ENCODE measurements around the gene KCNK2. TPM values are rescaled to one million over a fixed set of nuclear protein-coding genes. Genes with fewer than 3 reads are reported as not detected.

KCNK2 gene
- total RNA-seq, 1 donor from 2014 or later: 1.1 TPM

GRCh38 chr1:215114154-215114933 lies 31.8 kb downstream of the KCNK2 start:
- TF ChIP-seq CTCF (IDR thresholded peaks at IDR 0.05) (no peak), EZH2 (IDR thresholded peaks at IDR 0.05) (no peak), EZH2phosphoT487 (IDR thresholded peaks at IDR 0.05) (no peak)
- H3K27ac ChIP-seq: no peak overlapping the region
- no peaks in the 10 kb centered on the region for H3K79me2 ChIP-seq (ENCODE audit: low read depth)
- H3K4me3 ChIP-seq: no peak overlapping the region
- no peaks in the 10 kb centered on the region for H4K20me1 ChIP-seq (ENCODE audit: low read depth)
- Mint-ChIP-seq H3K27me3 (ENCODE audit: insufficient read depth, low read depth) (no peaks in the 10 kb centered on the region), H3K36me3 (no peaks in the 10 kb centered on the region), H3K27ac (no peak overlapping the region), H3K9me3 (no peaks in the 10 kb centered on the region), H3K4me3 (no peak overlapping the region), H3K4me1 (peaks cover 6% of the 10 kb centered on the region)
- DNase-seq (ENCODE audit: low spot score): no peak
- no peak overlapping the region for H3K4me2 ChIP-seq
- no peak overlapping the region for H3K9ac ChIP-seq
- H3K4me1 ChIP-seq: peaks cover 3% of the 10 kb centered on the region
- H3K27me3 ChIP-seq: no peaks in the 10 kb centered on the region
- no peaks in the 10 kb centered on the region for H3K36me3 ChIP-seq
- H3K9me3 ChIP-seq (ENCODE audit: low read depth): no peaks in the 10 kb centered on the region
- H2AFZ ChIP-seq (replicated peaks): no peak overlapping the region
- H3F3A ChIP-seq (ENCODE audit: low read depth): no peaks in the 10 kb centered on the region

GRCh38 chr1:215115760-215116159 lies 33.2 kb downstream of the KCNK2 start:
- H3F3A ChIP-seq (ENCODE audit: low read depth): no peaks in the 10 kb centered on the region
- no peak for DNase-seq (ENCODE audit: low spot score)
- peaks cover 3% of the 10 kb centered on the region for H3K4me1 ChIP-seq
- no peak overlapping the region for H3K4me3 ChIP-seq
- no peaks in the 10 kb centered on the region for H3K79me2 ChIP-seq (ENCODE audit: low read depth)
- no peaks in the 10 kb centered on the region for H3K36me3 ChIP-seq
- no peaks in the 10 kb centered on the region for H3K9me3 Mint-ChIP-seq
- no peak overlapping the region for H2AFZ ChIP-seq (replicated peaks)
- TF ChIP-seq EZH2 (IDR thresholded peaks at IDR 0.05) (no peak), EZH2phosphoT487 (IDR thresholded peaks at IDR 0.05) (no peak), CTCF (IDR thresholded peaks at IDR 0.05) (no peak)
- H3K4me3 Mint-ChIP-seq: no peak overlapping the region
- H4K20me1 ChIP-seq (ENCODE audit: low read depth): no peaks in the 10 kb centered on the region
- no peak overlapping the region for H3K27ac ChIP-seq
- H3K36me3 Mint-ChIP-seq: no peaks in the 10 kb centered on the region
- no peak overlapping the region for H3K9ac ChIP-seq
- no peaks in the 10 kb centered on the region for H3K27me3 Mint-ChIP-seq (ENCODE audit: insufficient read depth, low read depth)
- H3K4me1 Mint-ChIP-seq: peaks cover 6% of the 10 kb centered on the region
- H3K27ac Mint-ChIP-seq: no peak overlapping the region
- H3K9me3 ChIP-seq (ENCODE audit: low read depth): no peaks in the 10 kb centered on the region
- no peak overlapping the region for H3K4me2 ChIP-seq
- H3K27me3 ChIP-seq: no peaks in the 10 kb centered on the region

- Histone ChIP-seq H3K27me3 (no peaks in the 10 kb centered on the region), H3K4me2 (no peak overlapping the region), H3K4me3 (no peak overlapping the region), H3K4me1 (no peaks in the 10 kb centered on the region), H2AFZ (replicated peaks) (no peak overlapping the region), H3K79me2 (ENCODE audit: low read depth) (no peaks in the 10 kb centered on the region), H3K36me3 (no peaks in the 10 kb centered on the region), H3K9me3 (ENCODE audit: low read depth) (no peaks in the 10 kb centered on the region), H3K27ac (no peak overlapping the region), H4K20me1 (ENCODE audit: low read depth) (no peaks in the 10 kb centered on the region), H3F3A (ENCODE audit: low read depth) (no peaks in the 10 kb centered on the region), H3K9ac (no peak overlapping the region)
- no peak for DNase-seq (ENCODE audit: low spot score)
- Mint-ChIP-seq H3K4me3 (no peak overlapping the region), H3K27ac (no peak overlapping the region), H3K36me3 (no peaks in the 10 kb centered on the region), H3K27me3 (ENCODE audit: insufficient read depth, low read depth) (no peaks in the 10 kb centered on the region), H3K9me3 (no peaks in the 10 kb centered on the region), H3K4me1 (no peaks in the 10 kb centered on the region)
- no peak for TF ChIP-seq CTCF (IDR thresholded peaks at IDR 0.05)
- TF ChIP-seq EZH2phosphoT487 (IDR thresholded peaks at IDR 0.05): no peak
- TF ChIP-seq EZH2 (IDR thresholded peaks at IDR 0.05): no peak
These were observed 35.5 kb downstream of the KCNK2 start for GRCh38 chr1:215118081-215118480.

Data from neural progenitor cell (in vitro differentiated cells).